Stimulated activated CD8-positive, alpha-beta memory T cell treated with anti-CD3 and anti-CD28 coated beads, Interleukin-4, amount 100 ng/mL, for 4 hours (primary cell): ENCODE results near the gene JAZF1.

Experiments used
- DNase-seq, 2 donors: peaks; one replicate each; pipeline ENCODE4 v3.0.0-alpha.2; 2020; ENCODE audit warnings: low read depth in 2 of 2, low spot score in 1 of 2

JAZF1 gene

GRCh38 chr7:28180364-28181147 lies at the start of gene JAZF1:
Gene JAZF1 (minus strand): TSS chr7:28180795.
- DNase-seq = peak; percentile 25 to 55

GRCh38 chr7:28230261-28230660 lies 49.7 kb upstream of the JAZF1 start:
- DNase-seq = no peak

GRCh38 chr7:28228396-28228795 lies 47.8 kb upstream of the JAZF1 start:
- no peak for DNase-seq

- no peak for DNase-seq
These were observed 45.4 kb upstream of the JAZF1 start for GRCh38 chr7:28226003-28226402.

- no peak for DNase-seq
These were observed 45.0 kb upstream of the JAZF1 start for GRCh38 chr7:28225576-28225975.

- no peak for DNase-seq
These were observed 44.1 kb upstream of the JAZF1 start for GRCh38 chr7:28224675-28225074.

GRCh38 chr7:28224172-28224571 lies 43.6 kb upstream of the JAZF1 start:
- no peak for DNase-seq

- DNase-seq = no peak
These were observed 42.0 kb upstream of the JAZF1 start for GRCh38 chr7:28222636-28223035.

- DNase-seq = no peak
These were observed 39.2 kb upstream of the JAZF1 start for GRCh38 chr7:28219793-28220192.

- no peak for DNase-seq
These were observed 36.5 kb upstream of the JAZF1 start for GRCh38 chr7:28217143-28217542.

GRCh38 chr7:28211006-28211405 lies 30.4 kb upstream of the JAZF1 start:
- no peak for DNase-seq

- DNase-seq = no peak
These were observed 27.9 kb upstream of the JAZF1 start for GRCh38 chr7:28208506-28208905.

- DNase-seq = no peak
These were observed 27.0 kb upstream of the JAZF1 start for GRCh38 chr7:28207486-28208158.

GRCh38 chr7:28205506-28205905 lies 24.9 kb upstream of the JAZF1 start:
- DNase-seq = no peak

- DNase-seq = no peak
These were observed 23.1 kb upstream of the JAZF1 start for GRCh38 chr7:28203508-28204240.

GRCh38 chr7:28202222-28202621 lies 21.6 kb upstream of the JAZF1 start:
- DNase-seq = no peak

GRCh38 chr7:28201131-28201530 lies 20.5 kb upstream of the JAZF1 start:
- DNase-seq = no peak

- DNase-seq = no peak
These were observed 20.0 kb upstream of the JAZF1 start for GRCh38 chr7:28200598-28200997.

GRCh38 chr7:28199021-28199510 lies 18.5 kb upstream of the JAZF1 start:
- no peak for DNase-seq

- no peak for DNase-seq
These were observed 15.5 kb upstream of the JAZF1 start for GRCh38 chr7:28195910-28196620.
